Neural crest cell (in vitro differentiated cells): ENCODE data around the gene FIBIN. TPM values are rescaled to one million over a fixed set of nuclear protein-coding genes. Genes with fewer than 3 reads are reported as not detected.

Source experiments
- DNase-seq: peaks from one replicate; pipeline ENCODE4 v3.0.0; 2021; ENCODE audit warnings: low read depth, mixed read lengths, low spot score
- H3K27ac Mint-ChIP-seq: one replicate; pipeline ENCODE4 v1.8.0; 2021; ENCODE audit warnings: mild to moderate bottlenecking, mixed read lengths; ENCODE audit not compliant: unreplicated experiment
- H3K27me3 Mint-ChIP-seq: 2 replicates; pipeline ENCODE4 v1.8.0; 2021; ENCODE audit warnings: low read depth, mild to moderate bottlenecking, mixed read lengths
- H3K36me3 Mint-ChIP-seq: 2 replicates; pipeline ENCODE4 v1.8.0; 2021; ENCODE audit warnings: low read depth, mild to moderate bottlenecking, mixed read lengths
- H3K4me1 Mint-ChIP-seq: 2 replicates; pipeline ENCODE4 v1.8.0; 2021; ENCODE audit warnings: mixed read lengths
- H3K4me3 Mint-ChIP-seq: one replicate; pipeline ENCODE4 v1.8.0; 2021; ENCODE audit warnings: mild to moderate bottlenecking, mixed read lengths
- H3K9me3 Mint-ChIP-seq: 2 replicates; pipeline ENCODE4 v1.8.0; 2021; ENCODE audit warnings: mixed read lengths
- CTCF ChIP-seq: fragments of 200-600 bp; sonication (generic); conservative IDR thresholded peaks from 2 replicates; pipeline ENCODE4 v1.5.0; 2021; ENCODE audit warnings: antibody characterized with exemption, mild to moderate bottlenecking
- total RNA-seq: library from RNA; stranded (reverse); gene quantifications from 2 replicates; pipeline ENCODE4 v1.2.1, GENCODE V29; 2021

FIBIN gene
- total RNA-seq, 1 donor from 2014 or later, result 0.44 TPM

GRCh38 chr11:26985470-26985869 is 8.4 kb upstream of the FIBIN start:
- H3K4me3 Mint-ChIP-seq, result no peak overlapping the region

GRCh38 chr11:26985943-26986342 is 8.0 kb upstream of the FIBIN start:
- Mint-ChIP-seq H3K4me3 (no peak overlapping the region), H3K36me3 (peaks cover 16% of the 10 kb centered on the region), H3K27me3 (no peaks in the 10 kb centered on the region), H3K27ac (no peak overlapping the region), H3K9me3 (peaks cover 19% of the 10 kb centered on the region), H3K4me1 (no peaks in the 10 kb centered on the region)
- TF ChIP-seq CTCF, result no peak
- no peak for DNase-seq

More at GRCh38 chr11:26985470-26985869, 8.4 kb upstream of the FIBIN start:
- Mint-ChIP-seq H3K36me3 (peaks cover 19% of the 10 kb centered on the region), H3K9me3 (peaks cover 19% of the 10 kb centered on the region), H3K27ac (no peak overlapping the region), H3K27me3 (no peaks in the 10 kb centered on the region), H3K4me1 (no peaks in the 10 kb centered on the region)
- no peak for DNase-seq
- no peak for TF ChIP-seq CTCF

- Mint-ChIP-seq H3K27me3 (no peaks in the 10 kb centered on the region), H3K4me1 (no peaks in the 10 kb centered on the region), H3K9me3 (peaks cover 14% of the 10 kb centered on the region), H3K27ac (no peak overlapping the region), H3K36me3 (peaks cover 10% of the 10 kb centered on the region), H3K4me3 (no peak overlapping the region)
- DNase-seq, result no peak
- TF ChIP-seq CTCF, result no peak
These were observed 6.6 kb upstream of the FIBIN start for GRCh38 chr11:26987272-26987671.

- no peak for DNase-seq
- peaks cover 9% of the 10 kb centered on the region for H3K9me3 Mint-ChIP-seq
- H3K4me3 Mint-ChIP-seq, result no peak overlapping the region
- no peaks in the 10 kb centered on the region for H3K4me1 Mint-ChIP-seq
- H3K36me3 Mint-ChIP-seq, result peaks cover 7% of the 10 kb centered on the region
- TF ChIP-seq CTCF, result no peak
- H3K27ac Mint-ChIP-seq, result no peak overlapping the region
- no peaks in the 10 kb centered on the region for H3K27me3 Mint-ChIP-seq
These were observed 6.2 kb upstream of the FIBIN start for GRCh38 chr11:26987731-26988130.

GRCh38 chr11:26992031-26992541 is 1.8 kb upstream of the FIBIN start:
- no peak overlapping the region for H3K27ac Mint-ChIP-seq

More at GRCh38 chr11:26992031-26992541, 1.8 kb upstream of the FIBIN start:
- Mint-ChIP-seq H3K27me3 (peaks cover 5% of the 10 kb centered on the region), H3K4me3 (no peak overlapping the region), H3K4me1 (no peaks in the 10 kb centered on the region), H3K36me3 (no peaks in the 10 kb centered on the region), H3K9me3 (no peaks in the 10 kb centered on the region)
- no peak for TF ChIP-seq CTCF
- no peak for DNase-seq
